ENCODE data around the gene IFITM5.

The IFITM5 gene

DNA sequence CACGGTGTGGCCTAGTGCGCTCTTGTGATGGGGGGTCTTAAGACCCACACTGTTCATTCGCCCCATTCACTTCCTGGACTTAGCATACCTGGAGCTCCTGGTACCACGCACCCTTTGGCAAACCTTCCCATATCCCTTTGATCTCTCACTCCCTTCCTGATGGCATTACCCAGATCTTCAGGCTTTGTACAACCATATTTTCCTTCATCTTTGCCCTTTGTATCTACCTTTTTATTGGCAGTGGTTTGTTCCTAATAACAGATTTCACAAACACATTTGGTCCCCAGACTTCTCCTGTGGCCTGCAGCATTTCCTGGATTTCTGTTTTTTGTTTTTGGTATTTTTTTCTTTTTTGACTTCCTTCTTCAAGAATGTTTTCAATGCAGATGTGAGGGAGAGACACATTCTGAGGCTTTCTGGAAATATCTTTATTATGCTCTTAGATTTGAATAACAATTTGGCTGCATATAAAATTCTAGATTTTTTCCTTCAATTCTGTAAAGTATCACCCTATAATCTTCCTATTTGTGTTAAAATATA, 37.4 kb upstream of the IFITM5 start:
- TF ChIP-seq CREB1 (IDR thresholded peaks at IDR 0.05; ENCODE audit: low read depth) (no peak), YY1 (IDR thresholded peaks at IDR 0.05; ENCODE audit: low read depth) (no peak), EGR1 (IDR thresholded peaks at IDR 0.05) (no peak), TCF12 (IDR thresholded peaks at IDR 0.05; ENCODE audit: low read depth) (no peak), RAD21 (IDR thresholded peaks at IDR 0.05; ENCODE audit: low read depth) (no peak), TAF1 (IDR thresholded peaks at IDR 0.05; ENCODE audit: low read depth) (no peak), ZBTB7A (IDR thresholded peaks at IDR 0.05; ENCODE audit: low read depth) (no peak), CEBPB (IDR thresholded peaks at IDR 0.05) (no peak), TEAD4 (IDR thresholded peaks at IDR 0.05) (no peak), EP300 (IDR thresholded peaks at IDR 0.05; ENCODE audit: borderline replicate concordance) (no peak), FOXM1 (IDR thresholded peaks at IDR 0.05; ENCODE audit: borderline replicate concordance, low read depth) (no peak), NFIC (IDR thresholded peaks at IDR 0.05) (no peak)
- TF ChIP-seq, protein P1, sequence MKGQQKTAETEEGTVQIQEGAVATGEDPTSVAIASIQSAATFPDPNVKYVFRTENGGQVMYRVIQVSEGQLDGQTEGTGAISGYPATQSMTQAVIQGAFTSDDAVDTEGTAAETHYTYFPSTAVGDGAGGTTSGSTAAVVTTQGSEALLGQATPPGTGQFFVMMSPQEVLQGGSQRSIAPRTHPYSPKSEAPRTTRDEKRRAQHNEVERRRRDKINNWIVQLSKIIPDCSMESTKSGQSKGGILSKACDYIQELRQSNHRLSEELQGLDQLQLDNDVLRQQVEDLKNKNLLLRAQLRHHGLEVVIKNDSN (IDR thresholded peaks at IDR 0.05) = no peak
- TF ChIP-seq, protein P2, sequence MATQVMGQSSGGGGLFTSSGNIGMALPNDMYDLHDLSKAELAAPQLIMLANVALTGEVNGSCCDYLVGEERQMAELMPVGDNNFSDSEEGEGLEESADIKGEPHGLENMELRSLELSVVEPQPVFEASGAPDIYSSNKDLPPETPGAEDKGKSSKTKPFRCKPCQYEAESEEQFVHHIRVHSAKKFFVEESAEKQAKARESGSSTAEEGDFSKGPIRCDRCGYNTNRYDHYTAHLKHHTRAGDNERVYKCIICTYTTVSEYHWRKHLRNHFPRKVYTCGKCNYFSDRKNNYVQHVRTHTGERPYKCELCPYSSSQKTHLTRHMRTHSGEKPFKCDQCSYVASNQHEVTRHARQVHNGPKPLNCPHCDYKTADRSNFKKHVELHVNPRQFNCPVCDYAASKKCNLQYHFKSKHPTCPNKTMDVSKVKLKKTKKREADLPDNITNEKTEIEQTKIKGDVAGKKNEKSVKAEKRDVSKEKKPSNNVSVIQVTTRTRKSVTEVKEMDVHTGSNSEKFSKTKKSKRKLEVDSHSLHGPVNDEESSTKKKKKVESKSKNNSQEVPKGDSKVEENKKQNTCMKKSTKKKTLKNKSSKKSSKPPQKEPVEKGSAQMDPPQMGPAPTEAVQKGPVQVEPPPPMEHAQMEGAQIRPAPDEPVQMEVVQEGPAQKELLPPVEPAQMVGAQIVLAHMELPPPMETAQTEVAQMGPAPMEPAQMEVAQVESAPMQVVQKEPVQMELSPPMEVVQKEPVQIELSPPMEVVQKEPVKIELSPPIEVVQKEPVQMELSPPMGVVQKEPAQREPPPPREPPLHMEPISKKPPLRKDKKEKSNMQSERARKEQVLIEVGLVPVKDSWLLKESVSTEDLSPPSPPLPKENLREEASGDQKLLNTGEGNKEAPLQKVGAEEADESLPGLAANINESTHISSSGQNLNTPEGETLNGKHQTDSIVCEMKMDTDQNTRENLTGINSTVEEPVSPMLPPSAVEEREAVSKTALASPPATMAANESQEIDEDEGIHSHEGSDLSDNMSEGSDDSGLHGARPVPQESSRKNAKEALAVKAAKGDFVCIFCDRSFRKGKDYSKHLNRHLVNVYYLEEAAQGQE (IDR thresholded peaks at IDR 0.05; ENCODE audit: low read depth) = no peak
- TF ChIP-seq, protein P3, sequence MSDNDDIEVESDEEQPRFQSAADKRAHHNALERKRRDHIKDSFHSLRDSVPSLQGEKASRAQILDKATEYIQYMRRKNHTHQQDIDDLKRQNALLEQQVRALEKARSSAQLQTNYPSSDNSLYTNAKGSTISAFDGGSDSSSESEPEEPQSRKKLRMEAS (IDR thresholded peaks at IDR 0.05) = no peak

DNA sequence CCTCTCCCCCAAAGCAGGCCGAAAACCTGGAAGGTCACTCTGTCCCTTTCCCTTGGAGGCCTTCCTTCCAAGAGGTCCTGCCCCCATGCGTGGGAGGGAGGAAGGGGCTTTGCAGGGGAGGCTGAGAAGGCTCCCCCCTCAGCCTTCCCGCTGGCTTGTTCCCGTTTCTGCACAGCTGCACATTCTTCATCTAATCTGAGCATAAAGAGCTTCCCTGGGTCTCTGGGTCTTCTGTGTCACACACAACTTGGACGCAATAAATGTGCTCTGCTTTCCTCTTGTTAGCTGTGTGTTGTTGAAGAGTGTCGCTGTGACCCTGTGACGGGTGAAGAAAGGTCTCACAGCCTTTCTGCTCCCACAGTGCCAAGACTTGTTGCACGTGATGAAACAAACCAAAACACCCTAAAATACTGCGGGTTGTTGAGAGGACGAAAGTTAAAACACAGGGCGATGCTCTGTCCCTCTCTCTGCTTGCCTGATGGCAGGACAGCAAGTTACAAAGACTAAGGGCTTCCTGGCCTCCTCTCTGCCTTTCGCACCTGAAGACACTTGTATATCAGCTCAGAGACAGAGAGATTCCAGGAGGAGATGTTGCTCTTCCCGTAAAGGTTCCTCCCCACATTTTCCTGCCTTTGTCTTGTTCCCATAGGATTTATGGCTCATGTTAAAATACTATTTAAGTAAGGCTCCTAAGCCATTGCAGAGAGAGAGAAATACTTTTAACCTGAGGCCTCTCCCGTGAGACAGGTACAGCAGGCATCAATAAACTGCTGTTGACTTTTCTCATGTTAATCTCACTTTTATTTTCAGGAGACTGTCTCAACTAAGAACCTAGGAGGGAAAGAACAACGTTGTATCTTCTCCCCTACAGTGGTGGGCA, 36.7 kb upstream of the IFITM5 start:
- TF ChIP-seq TAF1 (IDR thresholded peaks at IDR 0.05; ENCODE audit: low read depth) (no peak), ZBTB7A (IDR thresholded peaks at IDR 0.05; ENCODE audit: low read depth) (no peak), CEBPB (IDR thresholded peaks at IDR 0.05) (no peak), RAD21 (IDR thresholded peaks at IDR 0.05; ENCODE audit: low read depth) (no peak), TEAD4 (IDR thresholded peaks at IDR 0.05) (no peak), YY1 (IDR thresholded peaks at IDR 0.05; ENCODE audit: low read depth) (no peak)

DNA sequence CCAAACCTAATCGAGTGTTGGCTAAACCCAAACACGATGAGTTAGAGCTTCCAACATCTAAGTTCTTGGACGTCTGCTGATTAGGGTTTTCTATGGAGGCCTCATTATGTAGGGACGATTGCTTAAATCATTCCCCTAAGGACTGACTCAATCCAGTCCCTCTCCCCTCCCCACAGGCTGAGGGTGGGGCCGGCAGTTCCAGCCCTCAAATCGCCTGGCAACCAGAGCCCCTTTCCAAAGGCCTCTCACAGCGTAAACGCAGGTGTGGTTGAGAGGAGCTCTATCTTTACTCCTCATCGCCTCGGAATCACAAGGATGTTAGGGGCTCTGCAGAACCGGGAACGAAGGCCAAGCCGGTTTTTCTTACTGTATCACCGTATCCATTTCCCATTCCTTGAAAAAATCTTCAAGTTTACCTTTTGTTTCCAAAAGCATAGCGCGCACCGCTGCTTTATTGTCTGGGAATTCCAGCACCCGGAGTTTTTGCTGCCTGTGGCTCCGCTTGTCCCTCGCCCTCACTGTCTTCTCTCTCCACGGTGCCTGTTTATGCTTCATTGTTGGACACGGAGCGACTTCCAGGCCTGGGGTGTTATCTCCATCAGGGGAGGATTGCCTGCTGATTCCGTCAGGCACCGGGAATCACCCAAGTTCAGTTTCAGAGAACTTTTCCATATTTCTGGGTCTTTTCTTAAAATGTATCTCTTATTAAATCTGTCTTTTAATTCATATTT, 35.1 kb upstream of the IFITM5 start:
- no peak for TF ChIP-seq CEBPB (IDR thresholded peaks at IDR 0.05)
- no peak for TF ChIP-seq CREB1 (IDR thresholded peaks at IDR 0.05; ENCODE audit: low read depth)

DNA sequence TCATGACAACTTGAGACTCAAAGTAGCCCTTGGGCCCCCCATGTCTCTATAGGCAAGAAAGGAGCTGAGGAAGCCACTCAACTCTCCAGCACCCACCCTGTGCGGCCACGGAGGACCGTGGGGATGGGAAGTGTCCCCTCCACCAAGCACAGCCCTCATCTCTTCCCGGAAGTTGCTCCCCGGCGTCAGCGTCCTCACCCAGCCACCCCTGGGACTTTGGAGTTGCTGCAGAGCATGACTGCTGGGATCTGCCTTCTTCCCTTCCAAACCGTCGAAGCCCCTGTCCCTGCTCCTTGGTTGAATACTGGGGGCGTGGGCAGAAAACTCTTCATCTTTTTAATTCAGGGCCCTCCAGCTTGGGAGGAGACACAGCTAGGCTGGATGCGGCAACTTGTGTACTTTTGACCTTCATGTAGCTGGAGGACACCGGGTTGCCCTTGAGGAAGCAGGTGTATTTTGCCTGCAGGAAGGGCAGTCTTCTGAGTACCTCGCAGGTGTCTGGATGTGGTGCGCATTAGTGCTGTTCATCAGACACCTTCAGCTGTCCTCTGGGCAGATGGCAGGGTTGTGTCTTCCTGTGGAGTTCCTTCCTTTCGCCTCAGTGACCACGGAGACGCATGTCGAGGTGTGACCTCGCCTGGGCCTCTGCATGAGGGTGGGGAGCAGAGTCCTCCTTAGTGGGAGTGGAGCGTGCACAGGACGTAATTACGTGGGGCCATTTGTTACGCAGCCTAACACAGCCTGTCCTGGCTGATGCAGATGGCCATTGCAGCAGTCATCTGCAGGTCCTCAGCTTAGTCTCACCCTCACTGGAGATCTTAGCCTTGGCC, 33.5 kb upstream of the IFITM5 start:
- TF ChIP-seq YY1 (IDR thresholded peaks at IDR 0.05; ENCODE audit: low read depth) = no peak
- TF ChIP-seq RAD21 (IDR thresholded peaks at IDR 0.05; ENCODE audit: low read depth) = no peak
- no peak for TF ChIP-seq EGR1 (IDR thresholded peaks at IDR 0.05)
- TF ChIP-seq CEBPB (IDR thresholded peaks at IDR 0.05) = no peak
- TF ChIP-seq, protein P1 (IDR thresholded peaks at IDR 0.05) = no peak

DNA sequence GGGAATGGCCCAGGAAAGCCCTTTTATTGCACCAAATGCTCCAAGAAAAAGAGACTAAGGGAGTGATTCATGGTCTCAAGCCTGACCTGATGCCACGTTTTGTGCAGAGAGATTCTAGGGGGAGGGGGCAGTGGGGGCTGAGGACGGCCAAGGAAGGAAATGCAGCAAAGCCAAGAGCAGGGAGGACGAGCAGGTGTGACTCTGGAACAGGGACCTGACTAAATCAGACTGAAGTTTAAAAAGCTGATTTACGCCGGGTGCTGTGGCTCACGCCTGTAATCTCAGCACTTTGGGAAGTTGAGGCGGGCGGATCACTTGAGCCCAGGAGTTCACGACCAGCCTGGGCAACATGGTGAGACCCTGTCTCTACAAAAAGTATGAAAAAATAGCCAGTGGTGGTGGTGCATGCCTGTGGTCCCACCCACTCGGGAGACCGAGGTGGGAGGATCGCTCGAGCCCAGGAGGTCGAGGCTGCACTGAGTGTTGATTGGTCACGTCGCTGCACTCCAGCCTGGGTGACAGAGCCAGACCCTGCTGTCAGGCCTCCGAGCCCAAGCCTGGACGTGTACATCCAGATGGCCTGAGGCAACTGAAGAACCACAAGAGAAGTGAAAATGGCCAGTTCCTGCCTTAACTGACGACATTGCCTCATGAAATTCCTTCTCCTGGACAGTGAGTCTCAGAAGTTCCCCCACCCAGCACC, 32.2 kb upstream of the IFITM5 start:
- TF ChIP-seq TCF12 (IDR thresholded peaks at IDR 0.05; ENCODE audit: low read depth) (no peak), NFIC (IDR thresholded peaks at IDR 0.05) (no peak), ZBTB7A (IDR thresholded peaks at IDR 0.05; ENCODE audit: low read depth) (no peak), EP300 (IDR thresholded peaks at IDR 0.05; ENCODE audit: borderline replicate concordance) (no peak), TEAD4 (IDR thresholded peaks at IDR 0.05) (no peak), TAF1 (IDR thresholded peaks at IDR 0.05; ENCODE audit: low read depth) (no peak), CREB1 (IDR thresholded peaks at IDR 0.05; ENCODE audit: low read depth) (no peak), YY1 (IDR thresholded peaks at IDR 0.05; ENCODE audit: low read depth) (no peak), RAD21 (IDR thresholded peaks at IDR 0.05; ENCODE audit: low read depth) (no peak), FOXM1 (IDR thresholded peaks at IDR 0.05; ENCODE audit: borderline replicate concordance, low read depth) (no peak), EGR1 (IDR thresholded peaks at IDR 0.05) (no peak), CEBPB (IDR thresholded peaks at IDR 0.05) (no peak)
- TF ChIP-seq, protein P3 (IDR thresholded peaks at IDR 0.05) = no peak
- TF ChIP-seq, protein P2 (IDR thresholded peaks at IDR 0.05; ENCODE audit: low read depth) = no peak
- TF ChIP-seq, protein P1 (IDR thresholded peaks at IDR 0.05) = no peak
